ENCODE data around the gene BBS9.
A peak's percentile ranks its signal among the peaks of the same experiment; 100 is the strongest.

Gene BBS9

DNA sequence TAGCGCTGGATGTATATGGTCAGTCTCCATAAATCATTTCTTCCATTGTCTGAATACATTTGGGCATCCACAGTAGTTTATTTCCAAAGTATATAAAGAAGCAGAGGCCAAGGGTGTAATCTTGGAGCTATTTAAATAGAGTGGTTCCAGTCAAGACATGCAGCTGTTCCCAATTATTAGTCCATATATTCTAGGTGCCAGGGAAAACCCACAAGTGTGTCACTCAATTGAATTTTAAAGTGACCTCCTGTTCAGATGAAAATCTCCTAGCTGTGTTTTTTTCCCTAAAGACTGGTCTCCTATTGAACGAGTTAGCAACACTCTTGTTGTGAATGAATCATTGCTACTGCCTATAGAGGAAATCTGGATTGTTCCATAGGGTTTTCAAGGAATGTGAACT is 515.7 kb downstream of the BBS9 start:
- no peaks in the 10 kb centered on the region for H3K27me3 Mint-ChIP-seq (ENCODE audit: low read depth)
- peak overlapping the region in 1 of 3 experiments; percentile 44 for H3K27ac Mint-ChIP-seq
- H3K4me1 Mint-ChIP-seq: peaks cover 24% of the 10 kb centered on the region
- H3K4me3 Mint-ChIP-seq: no peak overlapping the region
- H3K9me3 Mint-ChIP-seq: no peaks in the 10 kb centered on the region
- peaks cover 9% of the 10 kb centered on the region for H3K36me3 Mint-ChIP-seq (ENCODE audit: low read depth)
- TF ChIP-seq, protein P1, sequence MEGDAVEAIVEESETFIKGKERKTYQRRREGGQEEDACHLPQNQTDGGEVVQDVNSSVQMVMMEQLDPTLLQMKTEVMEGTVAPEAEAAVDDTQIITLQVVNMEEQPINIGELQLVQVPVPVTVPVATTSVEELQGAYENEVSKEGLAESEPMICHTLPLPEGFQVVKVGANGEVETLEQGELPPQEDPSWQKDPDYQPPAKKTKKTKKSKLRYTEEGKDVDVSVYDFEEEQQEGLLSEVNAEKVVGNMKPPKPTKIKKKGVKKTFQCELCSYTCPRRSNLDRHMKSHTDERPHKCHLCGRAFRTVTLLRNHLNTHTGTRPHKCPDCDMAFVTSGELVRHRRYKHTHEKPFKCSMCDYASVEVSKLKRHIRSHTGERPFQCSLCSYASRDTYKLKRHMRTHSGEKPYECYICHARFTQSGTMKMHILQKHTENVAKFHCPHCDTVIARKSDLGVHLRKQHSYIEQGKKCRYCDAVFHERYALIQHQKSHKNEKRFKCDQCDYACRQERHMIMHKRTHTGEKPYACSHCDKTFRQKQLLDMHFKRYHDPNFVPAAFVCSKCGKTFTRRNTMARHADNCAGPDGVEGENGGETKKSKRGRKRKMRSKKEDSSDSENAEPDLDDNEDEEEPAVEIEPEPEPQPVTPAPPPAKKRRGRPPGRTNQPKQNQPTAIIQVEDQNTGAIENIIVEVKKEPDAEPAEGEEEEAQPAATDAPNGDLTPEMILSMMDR (IDR thresholded peaks at IDR 0.05; ENCODE audit: unreplicated experiment in 3 of 3): no peak

DNA sequence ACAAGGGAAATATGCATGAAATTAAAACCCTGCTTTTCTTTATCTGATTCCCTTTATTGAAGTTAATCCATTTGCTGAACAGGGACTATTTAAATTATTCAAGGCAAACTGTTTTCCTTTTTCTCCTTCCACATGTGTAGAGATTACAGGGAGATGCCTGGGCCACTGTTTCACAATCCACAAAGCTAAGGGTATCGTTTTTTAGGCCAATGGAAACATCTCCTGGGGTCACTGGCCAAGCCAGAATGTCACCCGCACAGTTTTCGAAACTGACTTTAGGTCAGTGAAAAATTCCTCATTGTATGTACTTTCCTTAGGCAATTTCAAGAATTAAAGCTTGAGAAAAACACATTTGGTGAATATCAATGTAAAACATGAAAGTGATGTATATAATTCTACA is 516.8 kb downstream of the BBS9 start:
- no peaks in the 10 kb centered on the region for H3K27me3 Mint-ChIP-seq (ENCODE audit: low read depth)
- no peaks in the 10 kb centered on the region for H3K9me3 Mint-ChIP-seq
- H3K27ac Mint-ChIP-seq: no peak overlapping the region
- H3K36me3 Mint-ChIP-seq (ENCODE audit: low read depth): peaks cover 5% of the 10 kb centered on the region
- TF ChIP-seq, protein P1 (IDR thresholded peaks at IDR 0.05; ENCODE audit: unreplicated experiment in 3 of 3): no peak
- H3K4me1 Mint-ChIP-seq: peaks cover 29% of the 10 kb centered on the region
- no peak overlapping the region for H3K4me3 Mint-ChIP-seq

DNA sequence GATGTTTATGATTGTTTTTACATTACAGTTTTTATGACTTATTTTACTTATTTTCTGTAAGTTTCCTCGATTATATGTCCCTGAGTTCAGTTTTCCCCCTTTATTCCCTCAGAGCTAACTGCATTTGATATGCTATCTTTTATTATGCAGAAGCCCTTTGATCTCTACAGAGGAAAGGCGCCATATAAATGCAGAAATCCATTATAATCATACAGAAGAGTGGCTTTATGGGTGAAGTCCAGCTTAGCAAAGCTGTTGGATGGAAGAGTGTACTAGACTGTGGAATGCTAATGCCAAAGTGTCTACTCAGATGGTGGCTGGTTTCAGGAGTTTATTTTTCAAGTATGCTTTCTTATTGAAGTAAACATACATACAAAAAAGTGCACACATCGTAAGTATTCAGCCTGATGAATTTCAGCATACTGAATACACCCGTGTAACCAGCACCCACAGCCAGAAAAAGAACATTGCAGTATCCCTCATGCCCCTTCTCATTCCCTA is 517.6 kb downstream of the BBS9 start:
- peaks cover 5% of the 10 kb centered on the region for H3K36me3 Mint-ChIP-seq (ENCODE audit: low read depth)
- no peaks in the 10 kb centered on the region for H3K9me3 Mint-ChIP-seq
- peak overlapping the region in 1 of 3 experiments; percentile 2 for H3K27ac Mint-ChIP-seq
- H3K27me3 Mint-ChIP-seq (ENCODE audit: low read depth): peaks cover 3% of the 10 kb centered on the region
- H3K4me1 Mint-ChIP-seq: peaks cover 33% of the 10 kb centered on the region
- TF ChIP-seq, protein P1 (IDR thresholded peaks at IDR 0.05; ENCODE audit: unreplicated experiment in 3 of 3): no peak
- H3K4me3 Mint-ChIP-seq: no peak overlapping the region

DNA sequence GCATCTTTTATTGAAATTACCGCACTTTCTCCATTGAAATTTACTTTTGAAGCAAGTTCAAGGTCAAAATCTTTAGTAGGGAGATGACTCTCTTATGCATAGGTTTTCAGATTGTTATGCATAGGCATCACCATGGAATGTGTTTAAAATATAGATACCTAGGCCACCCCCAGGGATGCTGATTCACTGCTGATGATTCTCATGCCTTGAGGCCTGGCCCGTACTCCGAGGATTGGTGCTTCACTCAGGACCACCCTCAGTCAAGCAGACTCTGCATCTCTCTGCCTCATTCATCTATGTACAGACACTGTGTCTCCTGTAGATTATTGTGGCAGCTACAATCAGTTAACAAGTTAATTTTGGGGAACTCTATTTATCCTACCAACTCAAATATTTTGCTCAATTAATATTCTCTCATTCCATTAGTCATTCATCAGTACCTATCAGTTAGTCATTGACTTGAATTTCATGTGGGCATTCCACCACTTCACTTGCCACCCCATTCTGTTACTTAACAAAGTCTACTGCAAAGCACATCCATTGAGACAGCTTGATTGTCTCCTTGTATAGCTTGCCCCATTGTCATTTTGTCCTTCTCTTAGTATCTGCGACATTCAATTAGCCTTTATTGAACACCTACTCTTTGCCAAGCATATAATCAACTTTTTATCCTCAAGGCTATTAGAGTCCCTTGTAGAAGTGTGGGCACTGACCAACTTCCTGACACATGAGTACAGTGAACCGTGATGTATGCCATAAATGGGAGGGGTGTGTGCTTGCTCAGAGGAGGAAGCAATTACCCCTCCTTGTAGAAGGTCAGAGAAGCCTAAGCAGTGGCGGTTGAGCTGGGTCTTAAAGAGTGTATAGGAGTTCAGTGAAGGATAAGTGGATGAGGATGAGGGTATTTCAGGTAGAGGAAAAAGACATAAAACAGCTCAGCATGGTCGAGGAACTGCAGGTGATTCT is 520.4 kb downstream of the BBS9 start:
- H3K27me3 Mint-ChIP-seq (ENCODE audit: low read depth): peaks cover 4% of the 10 kb centered on the region
- peaks cover 39% of the 10 kb centered on the region for H3K4me1 Mint-ChIP-seq
- TF ChIP-seq, protein P1 (IDR thresholded peaks at IDR 0.05; ENCODE audit: unreplicated experiment in 3 of 3): no peak
- peaks cover 5% of the 10 kb centered on the region for H3K36me3 Mint-ChIP-seq (ENCODE audit: low read depth)
- no peak overlapping the region for H3K27ac Mint-ChIP-seq
- H3K9me3 Mint-ChIP-seq: no peaks in the 10 kb centered on the region
- no peak overlapping the region for H3K4me3 Mint-ChIP-seq

DNA sequence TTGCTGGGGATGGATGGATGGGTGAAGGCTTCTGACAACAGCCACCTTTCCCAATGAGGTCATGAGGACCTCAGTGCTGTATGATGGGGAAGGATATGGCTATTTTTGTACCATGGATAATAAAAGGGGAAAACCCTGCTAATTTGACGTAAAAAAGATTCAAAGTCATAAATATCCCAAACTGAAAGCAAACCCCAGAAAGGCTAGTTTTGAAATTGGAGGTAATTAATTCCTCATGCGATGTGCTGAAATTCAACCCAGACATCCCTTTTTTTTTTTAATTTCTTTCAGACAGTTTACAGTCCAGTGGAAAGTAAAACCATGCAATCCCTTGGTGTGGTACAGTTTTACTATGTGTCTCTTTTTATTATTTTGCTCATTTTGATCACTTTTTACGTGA is 521.5 kb downstream of the BBS9 start:
- H3K4me3 Mint-ChIP-seq: no peak overlapping the region
- H3K9me3 Mint-ChIP-seq: no peaks in the 10 kb centered on the region
- peaks cover 4% of the 10 kb centered on the region for H3K27me3 Mint-ChIP-seq (ENCODE audit: low read depth)
- peaks cover 34% of the 10 kb centered on the region for H3K4me1 Mint-ChIP-seq
- peaks cover 5% of the 10 kb centered on the region for H3K36me3 Mint-ChIP-seq (ENCODE audit: low read depth)
- TF ChIP-seq, protein P1 (IDR thresholded peaks at IDR 0.05; ENCODE audit: unreplicated experiment in 3 of 3): no peak
- peak overlapping the region in 2 of 3 experiments; percentile 36 to 41 for H3K27ac Mint-ChIP-seq

All from nephron (organoid).